Fibroblast of the conjunctiva (primary cell): ENCODE results near the gene INCENP.
"Not testable (repeated sequence)": the region's sequence is repeated elsewhere in the genome, so short reads cannot be mapped to it uniquely, and the experiment has no call there.

Source experiments
- DNase-seq: peaks from one replicate; pipeline ENCODE4 v3.0.0-alpha.2; 2010; ENCODE audit warnings: low read depth

INCENP gene

GRCh38 chr11:62171261-62171723 lies 47.5 kb downstream of the INCENP start:
- peak; percentile 68 for DNase-seq

DNA sequence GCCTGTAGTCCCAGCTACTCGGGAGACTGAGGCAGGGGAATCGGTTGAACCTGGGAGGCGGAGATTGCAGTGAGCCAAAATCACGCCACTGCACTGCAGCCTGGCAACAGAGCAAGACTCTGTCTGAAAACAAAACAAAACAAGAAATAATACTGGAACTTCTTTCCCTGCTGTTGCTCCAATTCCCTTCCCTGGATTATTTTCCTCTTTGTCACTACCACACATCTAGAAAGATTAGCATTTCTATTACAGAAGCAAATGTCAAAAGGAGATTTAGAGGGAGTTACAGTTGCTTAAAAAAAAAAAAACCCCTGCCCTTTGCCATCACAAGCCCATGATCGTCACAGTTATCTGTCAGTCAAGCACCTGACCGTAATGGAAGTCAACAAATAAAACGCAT lies 48.5 kb downstream of the INCENP start:
- DNase-seq: no peak

DNA sequence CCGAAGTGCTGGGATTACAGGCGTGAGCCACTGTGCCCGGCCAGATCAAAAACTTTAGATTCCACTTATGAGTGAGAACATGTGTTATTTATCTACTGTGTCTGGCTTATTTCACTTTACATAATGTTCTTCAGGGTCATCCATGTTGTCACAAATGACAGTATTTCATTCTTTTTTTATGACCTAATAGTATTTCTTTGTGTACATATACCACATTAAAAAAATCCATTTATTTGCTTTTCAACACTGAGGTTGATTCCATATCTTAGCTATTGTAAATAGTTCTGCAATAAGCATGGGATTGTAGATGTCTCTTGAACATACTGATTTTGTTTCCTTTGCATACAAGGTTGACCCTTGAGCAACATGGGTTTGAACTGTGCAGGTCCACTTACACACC lies 53.0 kb downstream of the INCENP start:
- no peak for DNase-seq

DNA sequence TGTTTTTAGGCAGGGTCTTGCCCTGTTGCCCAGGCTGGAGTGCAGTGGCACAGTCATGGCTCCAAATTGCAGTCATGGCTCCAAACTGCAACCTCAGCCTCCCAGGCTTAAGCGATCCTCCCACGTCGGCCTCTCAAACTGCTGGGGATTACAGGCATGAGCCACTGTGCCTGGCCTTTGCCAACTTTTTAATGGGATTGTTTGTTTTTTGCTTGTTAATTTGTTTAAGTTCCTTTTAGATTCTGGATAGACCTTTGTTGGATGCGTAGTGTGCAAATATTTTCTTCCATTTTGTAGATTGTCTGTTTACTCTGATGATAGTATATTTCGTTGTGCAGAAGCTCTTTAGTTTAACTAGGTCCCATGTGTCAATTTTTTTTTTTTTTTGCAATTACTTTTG lies 56.2 kb downstream of the INCENP start:
- no peak for DNase-seq

DNA sequence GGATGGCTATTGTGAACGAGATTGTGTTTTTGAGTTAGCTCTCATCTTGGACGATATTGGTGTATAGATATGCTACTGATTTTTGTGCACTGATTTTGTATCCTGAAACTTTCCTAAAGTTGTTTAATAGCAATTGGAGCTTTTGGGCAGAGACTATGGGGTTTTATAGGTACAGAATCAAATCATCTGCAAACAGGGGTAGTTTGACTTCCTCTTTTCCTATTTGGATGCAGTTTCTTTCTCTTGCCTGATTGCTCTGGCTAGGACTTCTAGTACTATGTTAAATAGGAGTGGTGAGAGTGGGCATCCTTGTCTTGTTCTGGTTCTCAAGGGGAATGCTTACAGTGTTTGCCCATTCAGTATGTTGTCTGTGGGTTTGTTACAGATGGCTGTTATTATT lies 57.3 kb downstream of the INCENP start:
- DNase-seq: no peak

DNA sequence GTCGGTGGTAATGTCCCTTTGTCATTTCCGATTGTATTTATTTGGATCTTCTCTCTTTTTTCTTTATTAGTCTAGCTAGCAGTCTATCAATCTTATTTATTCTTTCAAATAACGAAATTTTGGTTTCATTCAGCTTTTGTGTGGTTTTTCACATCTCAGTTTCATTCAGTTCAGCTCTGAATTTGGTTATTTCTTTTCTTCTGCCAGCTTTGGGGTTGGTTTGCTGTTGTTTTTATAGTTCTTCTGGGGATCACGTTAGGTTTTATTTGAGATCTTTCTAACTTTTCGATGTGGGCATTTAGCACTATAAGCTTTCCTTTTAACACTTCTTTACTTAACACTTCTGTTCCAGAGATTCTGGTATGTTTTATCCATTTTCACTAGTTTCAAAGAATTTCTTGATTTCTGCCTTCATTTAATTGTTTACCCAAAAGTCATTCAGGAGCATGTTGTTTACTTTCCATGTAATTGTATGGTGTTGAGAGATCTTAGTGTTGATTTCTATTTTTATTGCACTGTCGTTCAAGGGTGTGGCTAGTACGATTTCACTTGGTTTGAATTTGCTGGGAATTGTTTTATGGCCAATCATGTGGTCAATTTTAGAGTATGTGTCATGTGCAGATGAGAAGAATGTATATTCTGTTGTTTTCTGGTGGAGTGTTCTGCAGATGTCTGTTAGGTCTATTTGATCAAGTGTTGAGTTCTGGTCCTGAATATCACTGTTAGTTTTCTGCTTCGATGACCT lies 58.5 kb downstream of the INCENP start:
- DNase-seq: no peak

- no peak for DNase-seq
These were observed 62.4 kb downstream of the INCENP start for GRCh38 chr11:62186195-62186594.

- DNase-seq: no peak
These were observed 66.2 kb downstream of the INCENP start, which contains the start of gene SCGB1D1 for GRCh38 chr11:62190011-62190410. Gene SCGB1D1, plus strand, starts transcription at chr11:62190216. Its CDS starts 69 bp downstream, at chr11:62190285.

DNA sequence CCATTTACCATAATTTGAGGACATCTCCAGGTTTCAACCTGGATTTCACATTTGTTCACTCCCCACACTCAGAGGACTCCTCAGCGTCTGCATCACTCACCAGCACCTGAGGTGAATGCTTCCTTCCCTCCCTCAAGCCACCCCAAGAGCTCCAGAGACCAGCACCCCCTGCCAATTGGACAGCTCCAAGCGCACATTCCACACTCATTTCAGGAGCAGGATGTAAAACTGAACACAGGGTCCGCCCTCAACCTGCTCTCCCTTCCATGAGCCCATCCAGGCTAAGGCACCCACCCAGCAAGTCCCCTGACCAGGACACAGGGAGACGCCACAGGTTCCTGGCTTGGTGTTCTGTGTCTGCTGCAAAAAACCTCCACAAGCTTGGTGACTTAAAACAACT lies 70.1 kb downstream of the INCENP start:
- DNase-seq: no peak

DNA sequence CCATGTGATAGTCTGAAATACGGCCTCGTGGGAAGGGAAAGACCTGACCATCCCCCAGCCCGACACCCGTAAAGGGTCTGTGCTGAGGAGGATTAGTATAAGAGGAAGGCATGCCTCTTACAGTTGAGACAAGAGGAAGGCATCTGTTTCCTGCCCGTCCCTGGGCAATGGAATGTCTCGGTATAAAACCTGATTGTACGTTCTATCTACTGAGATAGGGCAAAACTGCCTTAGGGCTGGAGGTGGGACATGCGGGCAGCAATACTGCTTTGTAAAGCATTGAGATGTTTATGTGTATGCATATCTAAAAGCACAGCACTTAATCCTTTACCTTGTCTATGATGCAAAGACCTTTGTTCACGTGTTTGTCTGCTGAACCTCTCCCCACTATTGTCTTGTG lies 71.2 kb downstream of the INCENP start:
- DNase-seq: not testable (repeated sequence)

GRCh38 chr11:62195945-62196344 lies 72.1 kb downstream of the INCENP start:
- no peak for DNase-seq

GRCh38 chr11:62197400-62197799 lies 73.6 kb downstream of the INCENP start:
- DNase-seq: not testable (repeated sequence)

DNA sequence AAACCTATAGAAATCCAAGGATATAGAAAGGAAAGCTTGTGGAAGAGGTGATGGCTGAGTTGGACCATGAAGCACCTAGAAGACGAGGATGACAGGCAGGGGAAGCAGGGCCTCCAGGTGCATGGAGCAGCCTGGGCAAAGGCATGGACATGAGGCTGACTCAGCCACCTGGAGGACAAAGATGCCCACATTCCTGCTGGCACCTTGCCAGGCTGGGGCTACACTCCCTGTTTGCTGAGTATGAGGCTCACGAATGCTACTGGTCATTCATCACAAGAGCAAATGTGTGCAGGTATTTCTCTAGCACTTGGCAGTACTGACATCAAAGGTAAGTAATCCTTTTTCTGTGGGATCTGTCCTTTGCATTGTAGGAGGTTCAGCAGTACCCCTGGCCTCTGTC lies 77.6 kb downstream of the INCENP start:
- no peak for DNase-seq
